Right lobe of liver (tissue), 4 donors: Measurements from ENCODE around the gene ANKH.

Experiments used
- POLR2A ChIP-seq: fragments of 450-650 bp; IDR thresholded peaks from one replicate; pipeline ENCODE4 v1.6.1; 2017; ENCODE audit warnings: antibody characterized with exemption, mild to moderate bottlenecking
- TF ChIP-seq, protein P1 (sequence below), 4 donors: fragments of 200-600 bp in 3 of 4; fragments of 450-650 bp in 1 of 4; IDR thresholded peaks; one replicate each; pipeline versions ENCODE4 v1.5.1 to v1.8.0; 2016 to 2022; ENCODE audit warnings: antibody characterized with exemption in 4 of 4, mild to moderate bottlenecking in 2 of 4
- donor health status: DM: no; HTN: no; CAD: no.
- donor health status: DM: no; HTN: no; CAD: no.
- donor health status: DM: no; HTN: yes; CAD: no.

DNA sequence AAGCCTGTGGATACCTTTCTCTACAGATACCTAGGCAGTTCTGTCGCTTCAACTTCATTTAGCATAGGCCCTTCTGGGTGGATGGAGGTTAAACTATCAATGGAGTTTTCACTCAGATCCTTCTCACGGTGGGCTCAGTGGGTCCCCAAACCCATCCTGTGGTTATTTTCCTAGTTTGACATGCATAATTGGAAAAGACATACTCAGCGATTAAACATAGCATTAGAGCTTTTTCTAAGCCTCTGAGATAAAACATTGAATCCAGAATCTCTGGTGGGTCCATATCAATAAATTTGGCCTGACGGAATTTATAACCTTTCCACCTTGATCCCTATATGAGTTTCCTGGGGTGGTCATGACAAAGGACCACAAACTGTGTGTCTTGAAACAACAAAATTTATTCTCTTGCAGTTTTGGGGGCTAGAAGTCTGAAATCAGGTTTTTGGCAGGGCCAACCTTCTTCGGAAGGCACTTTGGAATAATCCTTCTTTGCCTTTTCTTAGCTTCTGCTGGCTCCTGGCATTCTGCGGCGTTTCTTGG is 208.8 kb downstream of the ANKH start:
- TF ChIP-seq, protein P1, sequence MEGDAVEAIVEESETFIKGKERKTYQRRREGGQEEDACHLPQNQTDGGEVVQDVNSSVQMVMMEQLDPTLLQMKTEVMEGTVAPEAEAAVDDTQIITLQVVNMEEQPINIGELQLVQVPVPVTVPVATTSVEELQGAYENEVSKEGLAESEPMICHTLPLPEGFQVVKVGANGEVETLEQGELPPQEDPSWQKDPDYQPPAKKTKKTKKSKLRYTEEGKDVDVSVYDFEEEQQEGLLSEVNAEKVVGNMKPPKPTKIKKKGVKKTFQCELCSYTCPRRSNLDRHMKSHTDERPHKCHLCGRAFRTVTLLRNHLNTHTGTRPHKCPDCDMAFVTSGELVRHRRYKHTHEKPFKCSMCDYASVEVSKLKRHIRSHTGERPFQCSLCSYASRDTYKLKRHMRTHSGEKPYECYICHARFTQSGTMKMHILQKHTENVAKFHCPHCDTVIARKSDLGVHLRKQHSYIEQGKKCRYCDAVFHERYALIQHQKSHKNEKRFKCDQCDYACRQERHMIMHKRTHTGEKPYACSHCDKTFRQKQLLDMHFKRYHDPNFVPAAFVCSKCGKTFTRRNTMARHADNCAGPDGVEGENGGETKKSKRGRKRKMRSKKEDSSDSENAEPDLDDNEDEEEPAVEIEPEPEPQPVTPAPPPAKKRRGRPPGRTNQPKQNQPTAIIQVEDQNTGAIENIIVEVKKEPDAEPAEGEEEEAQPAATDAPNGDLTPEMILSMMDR (IDR thresholded peaks at IDR 0.05), result no peak
- no peak for TF ChIP-seq POLR2A
